NOMO-1 treated with DMSO at 0.1 percent for 48 hours (cell line): ENCODE measurements around the gene ZFHX3.

ENCODE experiments used
- DNase-seq: peaks from one replicate; lab custom pipeline; 2025; ENCODE audit not compliant: unreplicated experiment; lab: John Stamatoyannopoulos, UW

The ZFHX3 gene

DNA sequence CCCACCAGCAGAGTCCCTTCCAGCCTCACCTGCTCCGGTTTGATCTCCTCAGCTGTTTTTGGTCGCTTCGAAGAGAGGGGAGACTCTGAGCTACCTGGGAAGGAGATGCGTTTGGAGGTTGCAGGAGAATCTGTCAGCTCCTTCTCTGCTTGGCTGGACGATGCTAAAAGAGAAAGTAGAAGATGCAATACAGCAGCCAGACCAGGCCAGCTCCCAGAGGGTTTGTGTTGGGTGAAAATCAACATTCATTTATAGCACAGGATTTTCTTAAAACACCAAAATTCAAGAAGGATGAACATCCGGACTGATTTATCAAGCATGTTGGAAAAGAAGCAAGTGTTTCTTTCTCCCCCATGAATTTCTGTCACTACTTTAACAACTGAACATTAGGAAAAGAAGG is 236.1 kb downstream of the ZFHX3 start:
- no peak for DNase-seq

DNA sequence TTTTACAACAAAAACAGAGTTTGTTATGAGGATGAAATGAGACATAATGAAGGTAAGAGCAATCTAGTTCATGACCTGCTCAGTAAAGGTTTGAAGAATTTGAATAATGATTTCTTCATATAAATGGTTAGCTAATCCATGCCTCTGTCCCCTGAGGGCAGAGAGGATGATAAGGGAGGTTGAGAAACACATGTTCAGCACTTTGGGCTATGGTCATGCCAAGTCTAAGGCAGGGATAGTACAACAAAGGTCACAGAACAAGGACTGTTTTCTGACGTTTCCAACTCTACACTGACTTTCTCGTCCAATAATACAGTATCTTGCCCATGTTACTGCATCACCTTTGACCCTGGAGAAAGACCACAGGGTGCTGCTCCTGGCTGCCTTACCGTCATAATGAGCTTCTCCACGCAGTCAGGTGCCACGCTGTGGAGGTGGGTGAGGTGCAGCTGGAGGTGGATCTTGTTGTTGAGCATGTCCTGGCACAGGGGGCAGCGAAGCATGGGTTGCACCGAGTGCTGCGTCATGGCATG is 236.7 kb downstream of the ZFHX3 start:
- DNase-seq: no peak

DNA sequence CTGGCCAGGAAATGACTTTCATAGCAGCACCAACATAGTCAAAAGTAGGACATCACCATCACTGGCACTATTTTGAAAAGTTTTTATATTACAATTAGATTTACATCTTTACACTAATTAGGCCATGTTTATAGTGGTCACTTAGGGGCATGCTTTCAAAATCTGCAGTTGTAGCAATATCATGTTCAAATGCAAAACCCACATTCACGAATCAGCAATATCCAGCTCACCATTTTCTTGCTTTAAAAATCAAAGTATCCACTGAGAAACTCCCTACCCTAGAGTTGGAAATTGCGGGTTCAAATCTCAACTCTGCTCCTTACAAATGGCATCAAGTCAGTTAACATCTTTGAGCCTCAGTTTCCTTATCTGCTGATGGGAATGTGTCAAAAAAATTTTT is 237.4 kb downstream of the ZFHX3 start:
- DNase-seq: no peak

DNA sequence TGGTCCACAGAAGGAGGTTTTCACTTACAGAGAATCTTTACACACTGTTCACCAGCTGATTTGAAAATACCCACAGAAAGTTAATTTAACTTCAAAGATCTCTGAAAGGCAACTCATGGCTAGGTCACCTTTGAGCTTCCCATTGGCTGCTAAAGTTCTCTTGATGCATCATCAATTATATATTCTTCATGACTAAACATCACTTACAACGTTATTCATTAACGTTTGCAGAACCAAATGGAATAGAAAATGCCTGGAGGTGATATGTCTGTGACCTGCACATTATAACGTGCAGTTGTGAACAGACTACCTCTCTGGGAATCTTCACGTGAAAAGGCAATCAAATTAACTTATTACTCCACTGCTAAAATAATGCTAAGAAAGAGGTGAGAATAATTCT is 238.5 kb downstream of the ZFHX3 start:
- DNase-seq: no peak

DNA sequence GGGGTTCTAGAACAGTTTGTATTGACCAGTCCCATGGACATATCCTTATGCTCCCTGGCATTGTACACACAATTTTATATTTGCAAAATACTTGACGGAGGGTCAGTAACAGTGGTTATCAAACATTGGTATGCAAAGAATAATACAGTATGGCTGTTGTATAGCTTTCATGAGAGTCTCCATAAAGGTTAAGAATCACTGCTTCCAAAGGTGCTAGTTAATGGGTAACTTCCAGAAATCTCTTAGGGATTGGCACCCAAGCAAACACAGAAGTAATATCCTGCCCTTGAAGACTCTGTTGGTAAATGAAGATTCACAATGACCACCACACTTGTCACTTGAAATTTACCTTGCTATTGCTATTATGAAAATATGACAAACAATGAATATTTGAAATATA is 239.2 kb downstream of the ZFHX3 start:
- no peak for DNase-seq

DNA sequence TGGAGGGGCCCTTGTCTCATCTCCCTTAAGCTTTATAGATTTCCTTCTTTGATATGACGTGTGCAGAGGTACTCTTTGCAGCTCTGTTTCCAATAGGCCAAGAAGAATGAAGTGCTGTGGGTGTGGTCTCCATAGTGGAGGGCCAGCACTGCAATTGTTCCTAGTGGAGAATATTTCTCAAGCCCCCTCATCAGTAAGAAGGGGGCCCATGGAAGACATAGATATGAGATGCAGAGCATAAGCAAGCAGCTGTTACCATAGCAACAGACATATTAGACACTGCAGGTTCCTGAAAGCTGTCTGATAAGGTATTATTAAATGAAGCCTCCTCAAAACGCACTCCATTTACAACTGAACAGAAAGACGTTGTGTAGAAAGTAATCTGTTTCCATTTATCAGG is 240.7 kb downstream of the ZFHX3 start:
- no peak for DNase-seq

DNA sequence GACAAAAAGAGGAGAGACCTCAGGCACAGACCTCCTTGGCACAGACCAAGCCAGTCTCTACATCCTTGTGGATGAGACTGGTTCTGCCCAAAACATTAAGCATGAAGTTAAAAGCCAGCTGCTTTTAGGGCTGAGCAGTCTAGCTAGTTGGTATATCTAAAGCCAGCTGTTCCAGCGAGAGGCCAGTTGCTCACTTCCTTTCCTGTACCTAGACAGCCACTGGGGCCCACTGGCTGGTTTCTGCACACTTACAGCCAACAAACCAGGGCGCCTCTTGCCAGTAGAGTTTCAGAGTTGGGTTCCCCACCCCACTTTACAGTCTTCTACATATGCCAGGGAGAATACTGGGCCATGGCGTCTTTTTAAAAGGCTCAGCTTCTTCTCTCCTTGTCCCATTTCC is 242.4 kb downstream of the ZFHX3 start:
- no peak for DNase-seq

DNA sequence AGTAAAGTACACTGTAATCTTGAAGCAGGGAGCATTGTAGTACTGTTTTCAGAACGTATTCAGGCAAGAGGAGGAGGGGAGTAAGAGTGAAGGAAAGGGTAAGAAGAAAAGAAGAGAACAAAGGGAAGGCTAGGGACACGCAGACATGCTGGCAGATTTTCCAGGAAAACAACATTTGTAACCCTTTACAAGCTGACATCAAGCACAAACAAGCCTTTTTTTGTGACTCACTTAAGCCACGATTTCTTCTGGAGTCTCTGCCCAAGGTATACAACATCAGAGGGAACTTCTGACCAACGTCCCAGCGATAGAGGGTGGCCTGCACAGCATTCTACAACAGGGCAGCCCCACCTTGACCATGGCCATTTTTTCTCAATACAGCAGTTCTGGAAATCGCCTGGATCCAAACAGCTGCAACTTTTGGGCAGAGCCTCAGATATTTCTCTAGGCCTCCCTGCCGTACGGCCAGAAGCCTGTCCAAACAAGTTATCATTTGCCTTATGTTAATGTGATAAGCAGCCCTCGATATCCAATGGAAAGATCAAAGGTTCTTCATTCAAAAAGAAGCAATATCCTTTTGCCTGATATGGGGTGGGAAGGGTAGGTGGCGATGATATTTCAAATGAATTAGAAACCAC is 247.3 kb downstream of the ZFHX3 start:
- no peak for DNase-seq

DNA sequence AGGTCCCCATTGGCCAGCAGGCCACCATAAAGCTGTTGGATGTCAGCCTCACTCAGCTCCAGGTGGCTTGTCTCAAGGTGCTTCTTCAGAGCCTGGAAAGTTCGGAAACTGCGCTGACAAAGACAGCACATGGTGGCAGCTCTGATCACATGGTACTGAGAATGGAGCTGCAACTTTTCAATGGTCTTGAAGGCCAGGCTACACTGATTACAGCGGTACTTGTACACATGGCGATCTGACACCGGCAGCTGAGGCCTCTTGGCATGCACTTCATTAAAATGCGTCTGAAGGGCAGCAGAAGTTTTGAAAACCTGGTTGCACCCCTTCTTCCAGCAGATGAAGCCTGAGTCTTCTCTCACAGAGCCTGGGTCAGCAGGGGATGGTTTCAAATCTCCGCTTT is 249.7 kb downstream of the ZFHX3 start:
- no peak for DNase-seq

DNA sequence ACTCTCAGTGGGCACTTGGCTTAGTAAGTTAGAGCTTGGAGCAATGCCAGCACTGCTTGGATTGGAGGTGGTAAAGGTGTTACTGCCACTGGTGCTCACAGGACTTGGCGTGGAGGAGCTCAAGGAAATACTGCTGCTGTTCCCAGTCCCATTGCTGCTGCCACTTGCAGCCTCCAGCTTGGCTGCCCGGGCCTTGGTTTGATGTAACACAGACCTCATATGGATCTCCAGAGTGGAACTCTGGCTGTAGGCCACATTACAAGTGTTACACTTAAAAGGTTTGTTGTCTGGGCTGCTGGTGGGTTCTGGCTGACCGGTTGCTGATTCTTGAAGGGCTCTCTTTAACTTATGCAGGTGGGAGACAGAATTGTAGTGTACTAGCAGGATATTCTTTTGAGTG is 250.3 kb downstream of the ZFHX3 start:
- DNase-seq: no peak

DNA sequence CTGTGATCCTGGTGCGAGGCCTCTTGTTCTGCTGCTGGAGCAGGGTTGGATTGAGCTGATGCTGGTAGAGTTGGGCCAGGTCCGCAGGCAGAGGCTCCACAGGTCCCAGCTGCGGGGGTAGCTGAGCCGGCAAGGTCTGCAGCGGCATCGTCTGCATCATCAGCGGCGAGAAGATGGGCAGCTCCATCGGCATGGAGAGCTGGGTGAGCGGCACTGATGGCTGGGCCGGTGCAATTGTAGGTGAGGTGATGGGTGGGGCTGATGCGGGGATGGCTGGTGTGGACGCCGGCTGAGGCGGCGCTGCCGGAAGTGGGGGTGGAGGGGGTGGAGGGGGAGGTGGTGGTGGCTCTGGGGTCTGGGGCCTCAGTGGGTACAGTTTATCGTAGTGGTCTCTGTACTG is 251.7 kb downstream of the ZFHX3 start:
- no peak for DNase-seq

DNA sequence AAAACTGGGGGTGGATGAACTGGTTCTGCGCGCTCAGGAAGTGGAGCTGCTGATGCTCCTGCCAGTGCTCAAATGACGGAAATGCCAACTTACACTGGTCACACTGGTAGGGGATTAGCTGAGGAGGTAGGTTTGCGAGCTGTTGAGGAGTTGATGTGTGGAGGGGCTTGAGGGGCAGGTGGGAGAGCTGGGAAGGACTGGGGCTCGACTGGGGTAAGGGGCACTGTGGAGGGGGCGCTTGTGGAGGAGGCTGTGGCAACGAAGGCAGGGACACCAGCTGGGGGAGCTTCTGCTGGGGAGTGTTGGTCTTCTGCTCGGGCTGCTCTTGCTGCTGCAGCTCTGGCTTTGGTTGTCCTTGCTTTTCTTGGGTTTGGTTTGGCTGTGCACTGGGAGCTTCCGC is 252.9 kb downstream of the ZFHX3 start:
- no peak for DNase-seq

DNA sequence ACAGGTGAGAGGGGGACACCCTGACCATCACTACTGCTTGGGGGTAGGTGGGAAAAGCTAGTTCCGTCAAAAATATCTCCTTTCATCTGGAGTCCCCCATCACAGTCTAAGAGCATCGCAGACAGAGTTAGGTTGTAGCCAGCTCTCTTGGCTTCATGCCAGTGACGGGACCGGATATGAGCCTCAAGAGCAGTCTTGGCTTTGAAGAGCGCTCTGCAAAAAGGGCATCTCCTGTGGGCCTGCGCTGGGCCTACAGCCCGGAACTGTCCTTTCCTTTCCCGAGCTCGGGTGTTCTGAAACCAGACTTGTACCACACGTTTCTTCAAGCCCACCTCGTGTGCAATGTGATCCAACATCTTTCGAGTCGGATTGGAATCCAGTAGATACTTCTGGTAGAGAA is 253.6 kb downstream of the ZFHX3 start:
- DNase-seq: no peak

DNA sequence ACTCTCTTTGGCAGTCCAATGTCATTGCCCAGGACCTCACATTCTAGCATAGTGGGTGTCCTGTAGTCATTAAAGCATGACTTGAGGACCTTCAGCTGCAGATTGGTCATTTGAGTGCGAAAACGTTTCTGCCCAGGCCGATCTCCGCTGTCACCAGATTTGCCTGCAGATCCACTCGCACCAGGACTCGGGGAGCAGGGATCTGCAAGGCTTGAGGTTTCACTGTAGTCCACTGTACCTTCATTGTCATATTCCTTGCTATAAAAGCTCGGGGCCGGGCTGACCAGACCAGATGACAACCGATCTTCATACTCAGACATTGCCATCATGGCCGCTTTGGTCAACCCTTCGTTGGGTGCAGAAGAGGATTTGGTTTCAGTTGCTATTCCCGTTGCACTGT is 254.2 kb downstream of the ZFHX3 start:
- DNase-seq: no peak

DNA sequence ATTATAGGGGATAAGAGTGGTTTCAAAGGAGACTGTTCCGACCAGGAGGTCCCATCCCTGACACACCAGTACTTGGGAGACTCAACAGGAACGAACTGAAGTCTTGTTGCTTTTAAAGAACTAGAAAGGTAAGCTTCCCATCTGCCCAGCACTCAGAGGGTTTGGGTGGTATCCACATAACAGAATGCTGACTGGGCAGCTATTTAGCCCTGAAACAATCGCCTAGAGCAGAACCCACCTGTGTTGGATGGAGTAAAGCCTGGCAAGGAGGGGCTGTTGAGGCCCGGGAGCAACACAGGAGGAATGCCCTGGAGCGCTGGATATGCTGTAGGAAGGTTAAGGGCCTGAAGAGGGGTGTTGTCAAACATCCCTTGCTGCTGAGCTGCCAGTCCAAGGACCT is 254.9 kb downstream of the ZFHX3 start:
- no peak for DNase-seq

DNA sequence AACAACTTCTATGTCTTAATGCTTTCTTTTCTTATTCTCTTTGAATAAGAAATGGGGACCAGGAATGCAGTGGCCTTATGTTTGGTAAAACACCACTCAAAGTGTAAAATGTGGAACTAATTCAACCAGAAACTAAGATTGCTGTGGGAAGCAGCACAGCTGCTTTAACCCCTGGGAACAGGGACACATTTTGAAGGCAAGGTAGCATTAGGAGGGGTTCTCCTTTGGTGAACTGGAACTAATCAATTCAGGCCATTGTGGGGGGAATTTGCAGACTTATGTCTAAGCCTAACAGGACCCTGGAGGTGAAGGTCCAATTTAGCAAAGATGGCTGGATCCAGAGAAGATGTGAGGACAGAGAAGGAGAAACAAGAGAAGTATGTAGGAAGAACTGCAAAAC is 256.1 kb downstream of the ZFHX3 start:
- no peak for DNase-seq

DNA sequence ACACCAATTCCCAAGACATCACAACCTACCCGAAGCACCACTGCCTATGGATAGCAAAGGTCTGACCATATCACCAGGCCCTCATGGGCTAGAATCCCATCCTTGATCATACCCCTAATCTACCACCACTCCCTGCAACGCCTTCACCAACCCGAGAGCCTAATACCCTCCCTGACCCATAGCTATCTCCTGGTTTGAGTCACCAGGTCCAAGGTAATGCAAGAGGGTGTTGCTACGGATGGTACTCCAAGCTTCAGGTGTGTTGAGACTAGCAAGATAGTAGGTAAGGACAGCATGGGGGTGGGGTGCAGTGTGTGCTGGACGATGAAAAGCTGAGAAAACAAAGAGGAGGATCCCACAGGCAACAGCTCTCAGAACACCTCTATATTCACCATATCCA is 258.0 kb downstream of the ZFHX3 start:
- no peak for DNase-seq

DNA sequence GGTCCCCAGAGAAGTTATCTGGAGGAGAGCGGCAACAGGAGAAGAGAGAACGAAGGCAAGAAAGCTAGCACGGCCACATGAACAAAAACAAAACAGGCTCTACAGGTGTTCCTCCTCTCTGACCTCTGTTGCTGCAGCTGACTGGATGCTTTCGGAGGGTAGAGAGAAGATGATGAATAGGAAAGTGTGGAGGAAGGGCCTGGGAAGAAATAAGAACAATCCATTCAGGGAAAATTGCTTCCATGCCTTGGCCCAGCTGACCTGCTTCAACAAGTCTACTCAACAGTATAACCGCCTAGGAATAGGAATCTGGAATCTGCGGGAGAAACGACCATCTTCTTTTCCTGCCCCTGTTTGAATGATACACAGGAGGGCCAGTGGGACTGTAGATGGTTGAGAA is 258.5 kb downstream of the ZFHX3 start:
- no peak for DNase-seq

DNA sequence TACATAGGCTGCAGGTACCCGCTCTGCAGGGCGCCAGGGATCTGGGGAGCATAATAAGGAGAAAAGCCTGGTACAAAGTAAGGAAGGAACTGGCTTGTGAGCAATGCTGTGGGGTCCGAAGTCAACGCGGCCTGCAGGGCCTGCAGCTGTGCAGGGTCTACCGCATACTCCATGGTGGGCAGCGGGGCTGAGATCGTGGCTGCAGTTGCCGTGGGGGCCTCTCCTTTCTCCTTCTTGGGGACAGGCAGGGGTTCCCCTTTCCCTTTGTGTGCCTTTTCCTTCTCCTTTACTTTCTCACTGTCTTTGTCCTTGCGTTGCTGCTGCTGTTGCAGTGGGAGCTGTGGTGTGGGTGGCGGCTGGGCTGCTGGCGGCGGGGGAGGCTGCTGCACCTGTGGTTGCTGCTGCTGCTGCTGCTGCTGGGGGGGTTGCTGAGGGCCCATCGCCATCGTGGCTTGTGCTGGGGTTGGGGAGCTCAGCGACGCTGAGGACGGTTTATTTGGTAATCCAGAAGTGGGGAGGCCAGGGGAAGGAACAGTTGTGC is 259.6 kb downstream of the ZFHX3 start:
- DNase-seq: no peak

DNA sequence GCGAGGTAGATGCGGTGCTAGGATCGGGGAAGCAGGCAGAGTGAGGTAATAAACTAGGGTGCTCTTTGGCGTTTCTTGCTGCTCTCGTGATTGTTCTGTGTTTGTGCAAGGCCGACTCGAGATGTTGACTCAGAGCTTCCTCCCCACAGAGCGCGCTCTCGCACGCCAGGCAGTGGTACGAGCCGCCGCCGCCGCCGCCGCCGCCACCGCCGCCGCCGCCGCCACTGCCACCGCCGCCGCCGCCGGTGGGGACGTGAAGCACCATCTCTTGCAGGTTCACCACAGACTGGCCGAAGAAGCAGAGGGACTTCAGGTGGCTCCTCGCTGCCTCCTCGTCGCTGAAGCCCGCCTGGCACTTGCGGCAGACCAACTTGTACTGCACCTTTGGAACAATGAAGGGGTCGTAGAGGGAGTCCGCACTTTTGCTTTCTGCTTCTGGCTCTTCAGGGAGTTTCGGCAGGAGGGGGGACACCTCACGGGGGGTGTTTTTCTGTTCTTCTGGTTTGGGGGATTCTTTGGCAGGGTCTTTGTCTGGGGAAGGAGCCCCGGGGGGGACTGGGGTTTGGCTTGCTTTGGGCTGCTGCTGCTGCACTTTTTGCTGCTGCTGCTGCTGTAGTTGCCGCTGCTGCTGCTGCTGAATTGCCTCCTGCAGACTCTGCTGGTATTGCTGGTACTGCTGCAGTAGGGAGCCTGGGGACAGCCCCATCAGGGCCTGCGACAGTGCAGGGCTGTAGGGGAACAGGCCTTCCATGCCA is 260.2 kb downstream of the ZFHX3 start:
- peak; percentile 91 for DNase-seq

DNA sequence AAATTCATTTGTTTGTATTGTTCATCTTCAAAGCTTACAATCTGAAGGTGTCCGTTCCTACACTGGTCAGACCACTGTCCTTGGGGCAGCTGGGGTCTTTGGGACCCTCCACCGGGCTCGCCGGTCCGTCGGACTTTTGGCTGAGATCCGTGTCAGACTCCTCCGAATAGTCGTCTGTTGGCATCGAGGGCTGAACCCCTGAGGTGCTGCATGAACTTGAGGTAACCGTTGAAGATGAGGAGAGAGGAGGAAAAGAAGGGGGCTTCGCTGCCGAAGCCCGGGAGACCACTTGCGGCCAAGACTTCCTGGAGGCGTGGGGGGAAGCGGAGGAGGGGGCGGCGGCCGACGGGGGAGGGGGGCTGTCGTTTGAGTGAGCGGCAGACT is 260.8 kb downstream of the ZFHX3 start:
- no peak for DNase-seq

DNA sequence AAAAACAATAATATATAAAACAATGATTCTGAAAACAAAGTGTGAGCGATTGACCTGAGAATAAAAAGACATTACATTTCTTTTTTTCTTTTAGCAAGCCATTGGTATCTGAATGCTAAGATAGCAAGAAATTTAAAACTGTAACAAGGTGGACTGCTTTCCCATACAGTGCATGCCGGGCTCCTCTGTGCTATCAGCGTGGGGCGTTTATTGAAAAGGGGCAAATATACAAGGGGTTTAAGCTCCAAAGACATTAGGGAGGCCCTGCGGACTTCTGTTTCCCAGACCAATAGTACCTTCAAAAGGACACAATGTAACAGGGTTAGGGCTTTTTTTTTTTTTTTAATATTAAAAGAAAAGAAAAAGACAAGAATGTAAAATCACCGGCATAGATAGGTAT is 261.3 kb downstream of the ZFHX3 start:
- DNase-seq: no peak

DNA sequence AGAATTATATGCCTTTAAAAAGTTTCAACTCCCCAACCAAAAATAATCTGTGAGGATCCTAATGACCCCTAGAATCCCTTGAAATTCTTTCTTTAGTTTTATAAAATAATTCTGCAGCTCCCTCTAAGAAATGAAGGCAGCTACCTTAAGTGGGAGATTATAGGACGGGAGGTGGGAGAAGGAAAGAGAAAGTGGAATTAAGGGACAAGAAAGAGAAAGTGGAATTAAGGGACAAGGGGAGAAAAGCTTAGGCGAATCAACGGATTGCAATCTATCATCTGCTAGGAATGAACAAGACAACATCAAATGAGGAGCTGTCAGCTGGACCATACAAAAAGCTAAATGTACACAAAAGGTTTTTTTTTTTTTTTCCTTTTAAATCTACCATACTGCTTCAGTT is 262.0 kb downstream of the ZFHX3 start:
- no peak for DNase-seq
